Gastroesophageal sphincter (tissue), 4 donors: ENCODE data around the gene SIDT1. TPM values are rescaled to one million over a fixed set of nuclear protein-coding genes. Genes with fewer than 3 reads are reported as not detected.

ENCODE experiments used
- ATAC-seq: fragments of 150-250 bp; one replicate; pipeline ENCODE4 v1.9.1; 2016; ENCODE audit warnings: mild to moderate bottlenecking, moderate library complexity
- H3K27ac ChIP-seq, 4 donors: fragments of 200-600 bp; sonication (generic) in 3 of 4; 1 replicate in 3 of 4; 2 replicates in 1 of 4; pipeline ENCODE4 v1.5.1; 2016 to 2019
- H3K27me3 ChIP-seq: fragments of 200-600 bp; sonication (generic); one replicate; pipeline ENCODE4 v1.5.1; 2019
- H3K36me3 ChIP-seq, 2 donors: fragments of 200-600 bp; sonication (generic); one replicate each; pipeline ENCODE4 v1.5.1; 2019; ENCODE audit warnings: control low read depth in 1 of 2
- H3K4me1 ChIP-seq, 3 donors: fragments of 200-600 bp; sonication (generic); 1 replicate in 2 of 3; 2 replicates in 1 of 3; pipeline ENCODE4 v1.5.1; 2016 to 2019; ENCODE audit warnings: control low read depth in 2 of 3
- H3K4me3 ChIP-seq, 2 donors: fragments of 200-600 bp; sonication (generic); one replicate each; pipeline ENCODE4 v1.5.1; 2019; ENCODE audit warnings: mild to moderate bottlenecking in 1 of 2, moderate library complexity in 1 of 2
- H3K9me3 ChIP-seq, 3 donors: fragments of 200-600 bp; sonication (generic); one replicate each; pipeline ENCODE4 v1.5.1; 2017 to 2019; ENCODE audit warnings: control low read depth in 2 of 3
- EP300 ChIP-seq: sonication (generic); formaldehyde crosslinking; IDR thresholded peaks from one replicate; pipeline ENCODE4 v1.6.1; 2017; ENCODE audit warnings: antibody characterized with exemption, mild to moderate bottlenecking
- POLR2A ChIP-seq, 2 donors: fragments of 450-650 bp; IDR thresholded peaks; one replicate each; pipeline ENCODE4 v1.6.1; 2017; ENCODE audit warnings: antibody characterized with exemption in 2 of 2, mild to moderate bottlenecking in 2 of 2, moderate library complexity in 1 of 2
- POLR2AphosphoS5 ChIP-seq: sonication (generic); formaldehyde crosslinking; IDR thresholded peaks from one replicate; pipeline ENCODE4 v1.6.1; 2017; ENCODE audit warnings: antibody characterized with exemption
- WGBS, 2 donors: methylation state at CpG; one replicate each; pipeline ENCODE4 v1.1.5; 2018; ENCODE audit warnings: low coverage in 1 of 2; 5-methylcytosine and 5-hydroxymethylcytosine counted together
- total RNA-seq, 4 donors: library from RNA; depleted of rRNA; stranded (reverse); fragments of >200 nt; gene quantifications; one replicate each; pipeline ENCODE4 v1.1.0, GENCODE V29; 2016
- TF ChIP-seq, protein P1 (sequence below), 4 experiments: fragments of 200-600 bp in 2 of 4; fragments of 450-650 bp in 2 of 4; sonication (generic) in 1 of 4; IDR thresholded peaks; one replicate each; pipeline ENCODE4 v1.5.1; 2017 to 2019; ENCODE audit warnings: antibody characterized with exemption in 4 of 4, mild to moderate bottlenecking in 2 of 4, moderate library complexity in 2 of 4

The SIDT1 gene
- total RNA-seq, 4 donors from 2014 or later: 0.15 to 0.99 (median 0.86) TPM

GRCh38 chr3:113649174-113649845 is 117.0 kb downstream of the SIDT1 start:
- H3K27ac ChIP-seq: peak overlapping the region; percentile 43 to 71 (median 57)
- H3K4me1 ChIP-seq: peaks cover 4 to 50% (median 7%) of the 10 kb centered on the region in 3 donors
- H3K9me3 ChIP-seq: peaks cover 0 to 9% (median 0%) of the 10 kb centered on the region in 3 donors
- no peak overlapping the region for H3K4me3 ChIP-seq
- H3K27me3 ChIP-seq: no peaks in the 10 kb centered on the region
- H3K36me3 ChIP-seq: no peaks in the 10 kb centered on the region
- ATAC-seq: peak; percentile 5
- TF ChIP-seq, protein P1, sequence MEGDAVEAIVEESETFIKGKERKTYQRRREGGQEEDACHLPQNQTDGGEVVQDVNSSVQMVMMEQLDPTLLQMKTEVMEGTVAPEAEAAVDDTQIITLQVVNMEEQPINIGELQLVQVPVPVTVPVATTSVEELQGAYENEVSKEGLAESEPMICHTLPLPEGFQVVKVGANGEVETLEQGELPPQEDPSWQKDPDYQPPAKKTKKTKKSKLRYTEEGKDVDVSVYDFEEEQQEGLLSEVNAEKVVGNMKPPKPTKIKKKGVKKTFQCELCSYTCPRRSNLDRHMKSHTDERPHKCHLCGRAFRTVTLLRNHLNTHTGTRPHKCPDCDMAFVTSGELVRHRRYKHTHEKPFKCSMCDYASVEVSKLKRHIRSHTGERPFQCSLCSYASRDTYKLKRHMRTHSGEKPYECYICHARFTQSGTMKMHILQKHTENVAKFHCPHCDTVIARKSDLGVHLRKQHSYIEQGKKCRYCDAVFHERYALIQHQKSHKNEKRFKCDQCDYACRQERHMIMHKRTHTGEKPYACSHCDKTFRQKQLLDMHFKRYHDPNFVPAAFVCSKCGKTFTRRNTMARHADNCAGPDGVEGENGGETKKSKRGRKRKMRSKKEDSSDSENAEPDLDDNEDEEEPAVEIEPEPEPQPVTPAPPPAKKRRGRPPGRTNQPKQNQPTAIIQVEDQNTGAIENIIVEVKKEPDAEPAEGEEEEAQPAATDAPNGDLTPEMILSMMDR (IDR thresholded peaks at IDR 0.05): no peak
- TF ChIP-seq POLR2A (IDR thresholded peaks at IDR 0.05) (no peak), POLR2AphosphoS5 (peak; percentile 51)
- 55 to 58% methylated on average over 6 of the region's 6 CpGs for WGBS, 2 donors

GRCh38 chr3:113654310-113654709 is 122.0 kb downstream of the SIDT1 start:
- peaks cover 0 to 26% of the 10 kb centered on the region in 2 donors for H3K36me3 ChIP-seq
- 18 to 47% methylated on average over 1 of the region's 1 CpG for WGBS, 2 donors
- no peak for ATAC-seq
- H3K27me3 ChIP-seq: no peaks in the 10 kb centered on the region
- no peak overlapping the region for H3K4me3 ChIP-seq
- peaks cover 2 to 39% (median 4%) of the 10 kb centered on the region in 3 donors for H3K4me1 ChIP-seq
- H3K9me3 ChIP-seq: no peaks in the 10 kb centered on the region
- TF ChIP-seq, protein P1 (IDR thresholded peaks at IDR 0.05): no peak
- TF ChIP-seq POLR2A (IDR thresholded peaks at IDR 0.05): no peak
- no peak for TF ChIP-seq EP300
- TF ChIP-seq POLR2AphosphoS5: no peak
- H3K27ac ChIP-seq: peak overlapping the region in 3 of 4 donors; percentile 35 to 64 (median 49)

DNA sequence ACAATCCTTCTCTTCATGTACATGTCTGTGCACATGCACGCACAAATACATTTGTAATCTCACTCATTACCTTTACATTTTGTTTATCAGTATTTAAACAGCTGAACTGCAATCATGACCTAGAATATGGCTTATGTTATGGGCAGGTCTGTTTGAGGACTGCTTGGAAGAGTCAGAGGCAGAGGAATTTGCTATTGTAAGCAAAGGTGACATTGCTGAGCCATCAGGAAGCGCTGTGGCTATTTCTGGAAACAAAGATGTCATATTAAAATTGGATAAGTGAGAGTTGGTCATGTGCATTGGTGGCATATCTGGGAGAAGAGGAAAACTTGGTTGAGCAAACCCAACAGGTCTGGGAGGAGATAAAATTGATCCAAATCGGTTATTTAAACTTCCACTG is 122.5 kb downstream of the SIDT1 start:
- H3K4me3 ChIP-seq: no peak overlapping the region
- H3K9me3 ChIP-seq: no peaks in the 10 kb centered on the region
- no peak for TF ChIP-seq EP300
- TF ChIP-seq POLR2A (IDR thresholded peaks at IDR 0.05): no peak
- TF ChIP-seq, protein P1 (IDR thresholded peaks at IDR 0.05): no peak
- TF ChIP-seq POLR2AphosphoS5: no peak
- peak overlapping the region in 3 of 4 donors; percentile 35 to 64 (median 49) for H3K27ac ChIP-seq
- H3K27me3 ChIP-seq: no peaks in the 10 kb centered on the region
- 36 to 60% methylated on average over 3 of the region's 3 CpGs for WGBS, 2 donors
- peaks cover 0 to 34% (median 0%) of the 10 kb centered on the region in 3 donors for H3K4me1 ChIP-seq
- ATAC-seq: no peak
- peaks cover 0 to 31% of the 10 kb centered on the region in 2 donors for H3K36me3 ChIP-seq

DNA sequence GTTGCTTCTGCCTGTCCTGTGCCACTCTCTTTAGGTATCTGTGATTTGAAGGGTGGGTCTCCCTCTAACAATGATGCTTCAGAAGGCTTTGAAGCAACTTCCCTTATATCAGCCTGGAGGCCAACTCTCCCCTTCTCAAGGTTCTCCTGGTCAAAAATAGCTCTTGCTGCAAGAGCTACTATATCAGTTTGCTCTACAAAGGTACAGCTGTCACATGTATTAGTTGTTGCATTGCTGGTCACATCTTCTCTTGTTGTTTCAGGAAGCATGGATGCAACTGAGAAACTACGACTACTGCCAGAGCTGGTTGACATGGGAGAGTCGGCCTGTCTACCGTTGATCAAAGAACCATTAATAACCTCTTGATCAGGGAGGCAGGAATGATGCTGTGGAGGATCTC is 125.8 kb downstream of the SIDT1 start:
- Histone ChIP-seq H3K27ac (no peak overlapping the region), H3K9me3 (no peaks in the 10 kb centered on the region), H3K27me3 (no peaks in the 10 kb centered on the region), H3K4me3 (no peak overlapping the region), H3K4me1 (peaks cover 0 to 39% (median 0%) of the 10 kb centered on the region in 3 donors), H3K36me3 (peaks cover 0 to 49% of the 10 kb centered on the region in 2 donors)
- TF ChIP-seq EP300 (no peak), POLR2A (IDR thresholded peaks at IDR 0.05) (no peak), POLR2AphosphoS5 (no peak)
- TF ChIP-seq, protein P1 (IDR thresholded peaks at IDR 0.05): no peak
- no peak for ATAC-seq
- 97% methylated on average over 3 of the region's 3 CpGs; no CpG with 5 or more reads in 1 of the 2 donors for WGBS, 2 donors

GRCh38 chr3:113659101-113659541 is 126.8 kb downstream of the SIDT1 start:
- no peak overlapping the region for H3K4me3 ChIP-seq
- no peak for ATAC-seq
- H3K4me1 ChIP-seq: peaks cover 0 to 46% (median 0%) of the 10 kb centered on the region in 3 donors
- TF ChIP-seq POLR2A (IDR thresholded peaks at IDR 0.05) (no peak), POLR2AphosphoS5 (no peak), EP300 (no peak)
- TF ChIP-seq, protein P1 (IDR thresholded peaks at IDR 0.05): no peak
- peak overlapping the region in 1 of 4 donors; percentile 14 for H3K27ac ChIP-seq
- no peaks in the 10 kb centered on the region for H3K27me3 ChIP-seq
- H3K36me3 ChIP-seq: peaks cover 0 to 49% of the 10 kb centered on the region in 2 donors
- no peaks in the 10 kb centered on the region for H3K9me3 ChIP-seq
- WGBS, 2 donors: 100% methylated on average over 1 of the region's 1 CpG; no CpG with 5 or more reads in 1 of the 2 donors
